Breast epithelium (tissue), 3 donors: Measurements from ENCODE around the gene TGFBR1.

Source experiments
- POLR2A ChIP-seq: fragments of 450-650 bp; IDR thresholded peaks from one replicate; pipeline ENCODE4 v1.6.1; 2016; ENCODE audit warnings: antibody characterized with exemption, mild to moderate bottlenecking, moderate library complexity
- POLR2AphosphoS5 ChIP-seq, 3 donors: sonication (generic); formaldehyde crosslinking; IDR thresholded peaks; one replicate each; pipeline ENCODE4 v1.6.1; 2017; ENCODE audit warnings: antibody characterized with exemption in 3 of 3
- TF ChIP-seq, protein P1 (sequence below), 3 donors: fragments of 450-650 bp; IDR thresholded peaks; one replicate each; pipeline ENCODE4 v1.5.1; 2016 to 2017; ENCODE audit warnings: antibody characterized with exemption in 3 of 3, mild to moderate bottlenecking in 3 of 3, moderate library complexity in 3 of 3

DNA sequence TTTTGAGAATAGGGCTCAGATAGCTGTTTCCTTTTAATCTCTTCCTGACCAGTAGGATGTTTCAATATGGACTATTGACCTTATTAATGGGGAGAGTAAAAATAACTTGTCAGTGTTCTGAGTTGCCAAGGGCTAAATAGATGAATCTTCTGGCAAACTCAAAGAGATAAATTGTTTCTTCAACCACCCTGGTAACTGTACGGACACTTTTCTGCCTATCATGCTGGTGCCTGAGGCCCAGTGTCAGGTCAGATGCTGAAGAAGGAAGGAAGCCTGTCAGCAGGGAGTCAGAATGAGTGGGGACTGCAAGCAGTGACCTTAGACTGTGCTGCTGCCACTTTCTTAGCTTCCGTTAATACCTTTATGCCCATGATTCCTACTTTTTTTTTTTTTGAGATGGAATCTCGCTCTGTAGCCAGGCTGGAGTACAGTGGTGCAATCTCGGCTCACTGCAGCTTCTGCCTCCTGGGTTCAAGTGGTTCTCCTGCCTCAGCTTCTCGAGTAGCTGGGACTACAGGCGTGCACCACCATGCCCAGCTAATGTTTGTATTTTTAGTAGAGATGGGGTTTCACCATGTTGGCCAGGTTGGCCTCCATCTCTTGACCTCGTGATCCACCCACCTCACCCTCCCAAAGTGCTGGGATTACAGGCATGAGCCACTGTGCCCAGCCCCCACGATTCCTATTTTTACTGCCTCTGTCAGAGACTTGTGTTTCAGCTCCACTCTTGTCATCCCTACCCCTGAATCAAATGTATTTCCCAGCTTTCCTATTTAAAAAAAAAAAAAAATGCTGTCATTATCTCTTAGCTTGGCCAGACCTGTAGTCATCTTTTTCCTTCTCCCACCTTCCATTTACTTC lies 33.7 kb downstream of the TGFBR1 start:
- TF ChIP-seq, protein P1, sequence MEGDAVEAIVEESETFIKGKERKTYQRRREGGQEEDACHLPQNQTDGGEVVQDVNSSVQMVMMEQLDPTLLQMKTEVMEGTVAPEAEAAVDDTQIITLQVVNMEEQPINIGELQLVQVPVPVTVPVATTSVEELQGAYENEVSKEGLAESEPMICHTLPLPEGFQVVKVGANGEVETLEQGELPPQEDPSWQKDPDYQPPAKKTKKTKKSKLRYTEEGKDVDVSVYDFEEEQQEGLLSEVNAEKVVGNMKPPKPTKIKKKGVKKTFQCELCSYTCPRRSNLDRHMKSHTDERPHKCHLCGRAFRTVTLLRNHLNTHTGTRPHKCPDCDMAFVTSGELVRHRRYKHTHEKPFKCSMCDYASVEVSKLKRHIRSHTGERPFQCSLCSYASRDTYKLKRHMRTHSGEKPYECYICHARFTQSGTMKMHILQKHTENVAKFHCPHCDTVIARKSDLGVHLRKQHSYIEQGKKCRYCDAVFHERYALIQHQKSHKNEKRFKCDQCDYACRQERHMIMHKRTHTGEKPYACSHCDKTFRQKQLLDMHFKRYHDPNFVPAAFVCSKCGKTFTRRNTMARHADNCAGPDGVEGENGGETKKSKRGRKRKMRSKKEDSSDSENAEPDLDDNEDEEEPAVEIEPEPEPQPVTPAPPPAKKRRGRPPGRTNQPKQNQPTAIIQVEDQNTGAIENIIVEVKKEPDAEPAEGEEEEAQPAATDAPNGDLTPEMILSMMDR (IDR thresholded peaks at IDR 0.05) = no peak
- no peak for TF ChIP-seq POLR2A
- TF ChIP-seq POLR2AphosphoS5 (IDR thresholded peaks at IDR 0.05) = no peak
